H1 (cell line): ENCODE results near the gene KISS1R. TPM values are rescaled to one million over a fixed set of nuclear protein-coding genes. Genes with fewer than 3 reads are reported as not detected.

Experiments used
- KDM1A ChIP-seq: fragments of 200-600, 300-600 bp; sonication (generic); IDR thresholded peaks from 2 replicates; pipeline ENCODE4 v1.7.1; 2016; ENCODE audit warnings: mild to moderate bottlenecking, low read length, borderline replicate concordance
- NANOG ChIP-seq: IDR thresholded peaks from 2 replicates; pipeline ENCODE4 v1.6.1; 2011; ENCODE audit warnings: low read length, low read depth, mild to moderate bottlenecking, inconsistent platforms; ENCODE audit not compliant: insufficient read depth, poor library complexity, severe bottlenecking
- RFX5 ChIP-seq: IDR thresholded peaks from 2 replicates; pipeline ENCODE4 v1.6.1; 2011; ENCODE audit warnings: low read depth, low read length, improper control_type of control experiment, borderline replicate concordance
- SAP30 ChIP-seq: fragments of 300-600 bp; sonication (generic); IDR thresholded peaks from 2 replicates; pipeline ENCODE4 v1.7.1; 2012; ENCODE audit warnings: low read length, moderate library complexity, mild to moderate bottlenecking, inconsistent platforms; ENCODE audit not compliant: insufficient read depth, insufficient replicate concordance
- SIX5 ChIP-seq: IDR thresholded peaks from 2 replicates; pipeline ENCODE4 v1.6.1; 2011; ENCODE audit warnings: mild to moderate bottlenecking, low read depth, low read length
- TAF7 ChIP-seq: optimal IDR thresholded peaks from 2 replicates; pipeline ENCODE3; 2011; ENCODE audit warnings: low read depth, mild to moderate bottlenecking, inconsistent platforms, low read length, moderate library complexity, borderline replicate concordance
- ZNF274 ChIP-seq: IDR thresholded peaks from 2 replicates; pipeline ENCODE4 v1.7.0; 2012; ENCODE audit warnings: low read length, borderline replicate concordance; ENCODE audit errors: extremely low read depth
- polyA plus RNA-seq, 7 experiments: library from polyadenylated mRNA; depleted of rRNA in 3 of 7; stranded (reverse) in 5 of 7; unstranded in 2 of 7; fragments of >200 nt in 5 of 7; fragments of 200-250 nt in 2 of 7; gene quantifications; 1 replicate in 5 of 7; 2 replicates in 1 of 7; 4 replicates in 1 of 7; pipeline versions ENCODE4 v1.2.1 to v1.2.3, GENCODE V29; 2011 to 2013; ENCODE audit warnings: missing spikeins in 2 of 7, mixed read lengths in 2 of 7
- total RNA-seq: library from RNA; stranded (reverse); fragmentation: NEBNext Ultra II Directional; extraction: Animal tissue kit (Norgen Biotek cat#: 25700); gene quantifications from 2 replicates; pipeline ENCODE4 v1.2.1, GENCODE V29; 2021
- TF ChIP-seq, protein P1 (sequence below): fragments of 300-600 bp; sonication (generic); IDR thresholded peaks from 2 replicates; pipeline ENCODE4 v1.7.1; 2012; ENCODE audit warnings: low read length, moderate library complexity, mild to moderate bottlenecking, inconsistent platforms; ENCODE audit not compliant: insufficient replicate concordance
- TF ChIP-seq, protein P2 (sequence below): IDR thresholded peaks from 2 replicates; pipeline ENCODE4 v1.6.1; 2012; ENCODE audit warnings: low read length, inconsistent platforms

The KISS1R gene
- total and polyA plus RNA-seq, 2 of the 8 experiments (the other 6 are each of a cell fraction or from before 2014, with no cell fraction given): 2.3 to 2.7 TPM

DNA sequence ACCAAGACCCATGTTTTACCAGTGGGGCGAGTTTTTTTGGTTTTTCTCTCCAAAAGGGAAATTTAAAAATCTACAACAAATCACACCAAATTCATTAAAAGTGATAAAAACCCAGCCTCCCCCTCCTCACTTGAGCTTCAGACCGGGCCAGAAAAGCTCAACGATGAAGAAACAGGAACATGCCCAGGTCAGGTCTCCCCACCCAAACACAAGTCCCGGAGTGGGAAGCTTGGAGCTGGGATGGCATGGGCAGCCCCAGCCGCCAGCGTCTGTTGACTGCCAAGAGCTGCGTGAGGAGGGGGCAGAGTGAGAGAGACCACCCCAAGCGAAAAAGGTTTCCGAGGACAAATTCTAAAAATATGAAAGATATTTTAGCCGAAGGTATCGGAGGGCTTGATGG is 20.1 kb upstream of the KISS1R start (continued):
- TF ChIP-seq, protein P1, sequence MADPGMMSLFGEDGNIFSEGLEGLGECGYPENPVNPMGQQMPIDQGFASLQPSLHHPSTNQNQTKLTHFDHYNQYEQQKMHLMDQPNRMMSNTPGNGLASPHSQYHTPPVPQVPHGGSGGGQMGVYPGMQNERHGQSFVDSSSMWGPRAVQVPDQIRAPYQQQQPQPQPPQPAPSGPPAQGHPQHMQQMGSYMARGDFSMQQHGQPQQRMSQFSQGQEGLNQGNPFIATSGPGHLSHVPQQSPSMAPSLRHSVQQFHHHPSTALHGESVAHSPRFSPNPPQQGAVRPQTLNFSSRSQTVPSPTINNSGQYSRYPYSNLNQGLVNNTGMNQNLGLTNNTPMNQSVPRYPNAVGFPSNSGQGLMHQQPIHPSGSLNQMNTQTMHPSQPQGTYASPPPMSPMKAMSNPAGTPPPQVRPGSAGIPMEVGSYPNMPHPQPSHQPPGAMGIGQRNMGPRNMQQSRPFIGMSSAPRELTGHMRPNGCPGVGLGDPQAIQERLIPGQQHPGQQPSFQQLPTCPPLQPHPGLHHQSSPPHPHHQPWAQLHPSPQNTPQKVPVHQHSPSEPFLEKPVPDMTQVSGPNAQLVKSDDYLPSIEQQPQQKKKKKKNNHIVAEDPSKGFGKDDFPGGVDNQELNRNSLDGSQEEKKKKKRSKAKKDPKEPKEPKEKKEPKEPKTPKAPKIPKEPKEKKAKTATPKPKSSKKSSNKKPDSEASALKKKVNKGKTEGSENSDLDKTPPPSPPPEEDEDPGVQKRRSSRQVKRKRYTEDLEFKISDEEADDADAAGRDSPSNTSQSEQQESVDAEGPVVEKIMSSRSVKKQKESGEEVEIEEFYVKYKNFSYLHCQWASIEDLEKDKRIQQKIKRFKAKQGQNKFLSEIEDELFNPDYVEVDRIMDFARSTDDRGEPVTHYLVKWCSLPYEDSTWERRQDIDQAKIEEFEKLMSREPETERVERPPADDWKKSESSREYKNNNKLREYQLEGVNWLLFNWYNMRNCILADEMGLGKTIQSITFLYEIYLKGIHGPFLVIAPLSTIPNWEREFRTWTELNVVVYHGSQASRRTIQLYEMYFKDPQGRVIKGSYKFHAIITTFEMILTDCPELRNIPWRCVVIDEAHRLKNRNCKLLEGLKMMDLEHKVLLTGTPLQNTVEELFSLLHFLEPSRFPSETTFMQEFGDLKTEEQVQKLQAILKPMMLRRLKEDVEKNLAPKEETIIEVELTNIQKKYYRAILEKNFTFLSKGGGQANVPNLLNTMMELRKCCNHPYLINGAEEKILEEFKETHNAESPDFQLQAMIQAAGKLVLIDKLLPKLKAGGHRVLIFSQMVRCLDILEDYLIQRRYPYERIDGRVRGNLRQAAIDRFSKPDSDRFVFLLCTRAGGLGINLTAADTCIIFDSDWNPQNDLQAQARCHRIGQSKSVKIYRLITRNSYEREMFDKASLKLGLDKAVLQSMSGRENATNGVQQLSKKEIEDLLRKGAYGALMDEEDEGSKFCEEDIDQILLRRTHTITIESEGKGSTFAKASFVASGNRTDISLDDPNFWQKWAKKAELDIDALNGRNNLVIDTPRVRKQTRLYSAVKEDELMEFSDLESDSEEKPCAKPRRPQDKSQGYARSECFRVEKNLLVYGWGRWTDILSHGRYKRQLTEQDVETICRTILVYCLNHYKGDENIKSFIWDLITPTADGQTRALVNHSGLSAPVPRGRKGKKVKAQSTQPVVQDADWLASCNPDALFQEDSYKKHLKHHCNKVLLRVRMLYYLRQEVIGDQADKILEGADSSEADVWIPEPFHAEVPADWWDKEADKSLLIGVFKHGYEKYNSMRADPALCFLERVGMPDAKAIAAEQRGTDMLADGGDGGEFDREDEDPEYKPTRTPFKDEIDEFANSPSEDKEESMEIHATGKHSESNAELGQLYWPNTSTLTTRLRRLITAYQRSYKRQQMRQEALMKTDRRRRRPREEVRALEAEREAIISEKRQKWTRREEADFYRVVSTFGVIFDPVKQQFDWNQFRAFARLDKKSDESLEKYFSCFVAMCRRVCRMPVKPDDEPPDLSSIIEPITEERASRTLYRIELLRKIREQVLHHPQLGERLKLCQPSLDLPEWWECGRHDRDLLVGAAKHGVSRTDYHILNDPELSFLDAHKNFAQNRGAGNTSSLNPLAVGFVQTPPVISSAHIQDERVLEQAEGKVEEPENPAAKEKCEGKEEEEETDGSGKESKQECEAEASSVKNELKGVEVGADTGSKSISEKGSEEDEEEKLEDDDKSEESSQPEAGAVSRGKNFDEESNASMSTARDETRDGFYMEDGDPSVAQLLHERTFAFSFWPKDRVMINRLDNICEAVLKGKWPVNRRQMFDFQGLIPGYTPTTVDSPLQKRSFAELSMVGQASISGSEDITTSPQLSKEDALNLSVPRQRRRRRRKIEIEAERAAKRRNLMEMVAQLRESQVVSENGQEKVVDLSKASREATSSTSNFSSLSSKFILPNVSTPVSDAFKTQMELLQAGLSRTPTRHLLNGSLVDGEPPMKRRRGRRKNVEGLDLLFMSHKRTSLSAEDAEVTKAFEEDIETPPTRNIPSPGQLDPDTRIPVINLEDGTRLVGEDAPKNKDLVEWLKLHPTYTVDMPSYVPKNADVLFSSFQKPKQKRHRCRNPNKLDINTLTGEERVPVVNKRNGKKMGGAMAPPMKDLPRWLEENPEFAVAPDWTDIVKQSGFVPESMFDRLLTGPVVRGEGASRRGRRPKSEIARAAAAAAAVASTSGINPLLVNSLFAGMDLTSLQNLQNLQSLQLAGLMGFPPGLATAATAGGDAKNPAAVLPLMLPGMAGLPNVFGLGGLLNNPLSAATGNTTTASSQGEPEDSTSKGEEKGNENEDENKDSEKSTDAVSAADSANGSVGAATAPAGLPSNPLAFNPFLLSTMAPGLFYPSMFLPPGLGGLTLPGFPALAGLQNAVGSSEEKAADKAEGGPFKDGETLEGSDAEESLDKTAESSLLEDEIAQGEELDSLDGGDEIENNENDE: no peak
- TF ChIP-seq RFX5: no peak
- no peak for TF ChIP-seq SIX5
- TF ChIP-seq TAF7: no peak
- TF ChIP-seq SAP30: no peak
- TF ChIP-seq ZNF274: no peak
- TF ChIP-seq KDM1A: no peak
- no peak for TF ChIP-seq NANOG
- TF ChIP-seq, protein P2, sequence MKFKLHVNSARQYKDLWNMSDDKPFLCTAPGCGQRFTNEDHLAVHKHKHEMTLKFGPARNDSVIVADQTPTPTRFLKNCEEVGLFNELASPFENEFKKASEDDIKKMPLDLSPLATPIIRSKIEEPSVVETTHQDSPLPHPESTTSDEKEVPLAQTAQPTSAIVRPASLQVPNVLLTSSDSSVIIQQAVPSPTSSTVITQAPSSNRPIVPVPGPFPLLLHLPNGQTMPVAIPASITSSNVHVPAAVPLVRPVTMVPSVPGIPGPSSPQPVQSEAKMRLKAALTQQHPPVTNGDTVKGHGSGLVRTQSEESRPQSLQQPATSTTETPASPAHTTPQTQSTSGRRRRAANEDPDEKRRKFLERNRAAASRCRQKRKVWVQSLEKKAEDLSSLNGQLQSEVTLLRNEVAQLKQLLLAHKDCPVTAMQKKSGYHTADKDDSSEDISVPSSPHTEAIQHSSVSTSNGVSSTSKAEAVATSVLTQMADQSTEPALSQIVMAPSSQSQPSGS: no peak
